GM19099 (cell line): ENCODE results near the gene CCDC6.

Experiments used
- POLR2A ChIP-seq: IDR thresholded peaks from 3 replicates; pipeline ENCODE4 v1.6.1; 2011; ENCODE audit warnings: low read depth; ENCODE audit not compliant: insufficient read length; ENCODE audit errors: extremely low read depth

Gene CCDC6

DNA sequence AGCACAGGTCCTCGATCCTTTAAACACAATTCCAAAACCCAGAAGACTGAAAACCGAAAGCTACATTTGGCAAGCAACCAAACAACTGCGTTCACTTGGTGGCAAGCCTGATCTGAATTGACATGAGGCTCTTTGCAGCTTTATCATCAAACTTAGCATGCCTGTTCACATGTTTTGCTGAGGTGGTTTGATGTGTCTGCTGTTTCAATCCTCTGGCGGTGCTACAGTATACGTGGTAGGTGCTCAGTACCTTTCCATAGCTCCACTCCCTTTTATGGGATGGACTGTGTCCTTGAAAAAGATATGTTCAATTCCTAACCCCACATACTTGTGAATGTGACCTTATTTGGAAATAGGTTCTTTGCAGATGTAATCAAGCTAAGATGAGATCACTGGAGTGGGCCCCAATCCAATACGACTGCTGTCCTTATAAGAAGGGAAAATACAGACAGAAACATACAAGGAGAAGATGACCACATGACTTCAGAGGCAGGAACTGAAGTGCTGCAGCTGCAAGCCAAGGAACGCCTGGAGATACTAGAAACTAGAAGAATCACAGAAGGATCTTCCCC, 33.4 kb downstream of the CCDC6 start:
- no peak for TF ChIP-seq POLR2A

DNA sequence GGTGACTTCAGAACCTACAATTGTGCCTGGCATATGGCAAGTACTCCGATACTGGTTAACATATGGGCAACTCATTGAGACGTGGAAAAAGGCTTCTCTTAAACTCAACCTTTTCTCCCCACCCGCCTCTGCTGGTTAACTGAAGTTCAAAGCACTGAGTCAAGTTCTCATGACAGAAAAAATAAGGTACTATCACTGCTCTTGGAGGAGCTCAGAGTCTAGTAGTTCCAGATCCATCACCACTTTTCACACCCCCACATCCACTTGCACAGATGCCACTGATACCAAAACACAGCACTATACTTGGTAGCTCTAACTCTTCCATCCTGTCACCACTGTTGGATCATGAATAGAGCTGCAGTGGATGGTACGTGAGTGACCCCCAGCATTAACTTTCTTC, 36.2 kb downstream of the CCDC6 start:
- no peak for TF ChIP-seq POLR2A

DNA sequence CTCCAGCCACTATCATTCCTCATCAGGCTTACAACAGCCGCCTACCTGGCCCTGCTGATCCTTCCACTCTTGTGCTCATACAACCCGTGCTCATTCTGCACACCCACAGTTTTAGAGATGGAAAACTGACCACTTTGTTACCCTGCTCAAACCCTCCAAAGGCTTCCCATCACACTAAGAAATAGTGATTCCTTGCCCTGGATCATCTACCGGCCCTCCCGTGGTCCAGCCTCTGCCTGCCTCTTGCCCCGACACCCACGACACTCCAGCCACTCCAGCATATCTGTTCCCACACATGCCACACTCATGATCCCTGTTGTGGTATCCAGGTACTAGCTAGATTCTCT, 36.8 kb downstream of the CCDC6 start:
- no peak for TF ChIP-seq POLR2A

DNA sequence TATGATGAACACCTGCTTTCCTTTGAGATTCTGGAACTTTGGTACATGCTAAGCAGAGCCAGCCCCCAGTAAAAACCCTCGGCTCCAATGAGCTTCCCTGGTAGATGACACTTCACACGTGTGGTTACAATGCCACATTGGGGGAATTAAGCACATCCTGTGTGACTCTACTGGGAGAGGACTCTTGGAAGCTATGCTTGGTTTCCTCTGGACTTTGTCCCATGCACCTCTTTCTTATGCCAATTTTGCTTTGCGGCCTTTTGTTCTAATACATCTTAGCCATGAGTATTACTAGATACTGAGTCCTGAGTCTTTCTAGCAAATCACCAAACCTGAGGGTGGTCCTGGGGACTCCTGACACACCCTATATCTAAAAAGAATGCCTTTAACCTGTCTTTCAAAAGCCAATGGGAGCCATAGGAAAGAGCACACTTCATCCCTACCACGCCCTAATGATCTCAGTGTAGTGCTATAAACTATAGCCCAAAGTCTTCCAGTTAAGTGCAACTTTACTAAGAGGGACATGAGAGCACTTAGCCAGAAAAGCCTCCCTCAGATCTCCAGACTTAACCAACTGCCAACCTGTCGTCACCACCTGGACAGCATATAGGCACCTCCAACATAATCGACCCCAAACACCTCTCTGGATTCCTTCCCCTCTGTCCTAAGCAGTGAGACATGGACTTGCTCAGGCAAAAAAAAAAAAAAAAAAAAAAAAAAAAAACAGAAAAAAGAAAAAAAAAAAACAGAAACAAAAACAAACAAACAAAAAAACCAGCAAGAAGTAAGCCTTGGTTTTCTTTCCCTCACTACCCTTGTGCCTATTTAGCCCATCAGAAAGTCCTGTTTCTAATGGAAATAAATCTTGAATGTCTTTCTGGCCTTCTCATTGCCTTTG, 37.4 kb downstream of the CCDC6 start:
- no peak for TF ChIP-seq POLR2A

DNA sequence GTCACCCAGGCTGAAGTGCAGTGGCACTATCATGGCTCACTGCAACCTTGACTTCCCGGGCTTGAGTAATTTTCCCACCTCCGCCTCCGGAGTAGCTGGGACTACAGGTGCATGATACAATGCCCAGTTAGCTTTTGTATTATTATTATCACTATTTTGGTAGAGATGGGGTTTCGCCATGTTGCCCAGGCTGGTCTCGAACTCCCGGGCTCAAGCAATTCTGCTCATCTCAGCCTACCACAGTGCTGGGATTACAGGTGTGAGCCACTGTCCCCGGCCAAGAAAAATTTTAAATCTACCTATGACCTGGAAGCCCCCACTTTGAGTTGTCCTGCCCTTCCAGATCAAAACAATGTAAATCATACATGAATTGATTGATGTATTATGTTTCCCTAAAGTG, 38.8 kb downstream of the CCDC6 start:
- no peak for TF ChIP-seq POLR2A

DNA sequence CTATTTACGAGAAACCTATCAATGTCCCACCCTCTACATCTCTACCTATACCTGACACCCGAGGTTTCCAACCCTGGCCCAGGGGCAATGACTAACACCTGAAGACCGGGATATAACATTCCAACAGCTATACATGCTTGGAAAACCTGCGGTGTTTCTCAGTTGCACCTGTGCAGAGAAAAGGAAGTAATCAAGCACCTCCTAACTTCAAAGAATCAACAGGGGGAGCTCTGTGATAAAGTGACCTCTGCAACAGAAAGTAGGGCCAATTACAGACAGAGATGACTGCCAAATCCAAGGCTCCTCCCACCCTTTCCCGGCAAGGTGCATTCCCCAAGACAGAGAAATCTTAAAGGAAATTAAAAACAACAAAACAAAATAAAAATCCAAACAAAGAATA, 41.3 kb downstream of the CCDC6 start:
- TF ChIP-seq POLR2A = no peak

DNA sequence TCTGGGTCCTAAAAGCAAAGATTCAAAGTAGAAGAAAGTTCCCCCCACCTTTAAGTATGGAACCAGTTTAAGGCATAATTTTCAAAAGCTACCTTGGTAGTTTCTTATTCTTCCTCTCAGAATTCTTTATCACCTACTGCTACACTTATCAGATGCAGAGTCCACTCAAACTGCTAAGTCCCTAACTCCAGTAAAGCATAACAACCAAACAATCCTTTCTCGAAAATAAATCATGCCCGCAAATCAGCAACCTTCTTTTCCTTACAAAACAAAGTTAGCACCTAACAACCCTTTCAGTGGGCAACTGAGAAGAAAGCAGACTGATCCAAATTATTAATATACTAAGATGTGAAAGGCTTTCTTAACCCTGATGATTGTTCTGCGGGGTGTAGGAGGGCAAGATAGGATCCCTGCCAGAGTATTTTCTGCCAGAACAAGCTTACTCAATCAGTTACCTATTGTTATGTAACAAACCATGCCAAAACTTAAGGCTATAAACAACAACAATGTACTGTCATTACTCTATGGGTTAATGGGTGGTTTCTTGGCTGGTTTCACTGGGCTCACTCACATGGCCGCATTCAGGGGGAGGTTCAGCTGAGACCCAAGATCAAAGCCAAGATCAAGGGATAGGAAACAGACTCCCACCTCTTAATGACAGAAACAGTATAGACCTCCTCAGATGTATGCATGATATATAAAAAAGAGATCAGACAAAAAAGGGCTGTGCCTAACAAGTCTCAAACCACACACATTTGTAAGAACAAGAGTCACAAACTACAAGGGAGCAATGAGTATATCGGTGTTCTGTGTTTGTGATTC, 42.0 kb downstream of the CCDC6 start:
- no peak for TF ChIP-seq POLR2A

DNA sequence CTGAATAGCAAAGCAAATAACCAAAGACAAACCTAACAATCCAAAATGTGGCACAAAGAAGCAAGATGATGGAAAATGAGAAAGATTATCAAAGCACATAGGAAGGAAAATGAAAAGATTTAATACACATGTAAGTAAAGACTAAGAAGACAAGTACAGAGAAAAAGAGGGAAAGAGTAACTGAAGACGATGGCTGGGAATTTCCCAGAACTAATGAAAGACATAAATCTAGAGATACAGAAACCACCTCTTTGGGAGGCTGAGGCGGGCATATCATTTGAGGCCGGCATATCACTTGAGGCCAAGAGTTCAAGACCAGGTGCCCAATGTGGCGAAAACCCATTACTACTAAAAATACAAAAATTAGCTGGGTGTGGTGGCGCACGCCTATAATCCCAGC, 46.8 kb downstream of the CCDC6 start:
- no peak for TF ChIP-seq POLR2A

DNA sequence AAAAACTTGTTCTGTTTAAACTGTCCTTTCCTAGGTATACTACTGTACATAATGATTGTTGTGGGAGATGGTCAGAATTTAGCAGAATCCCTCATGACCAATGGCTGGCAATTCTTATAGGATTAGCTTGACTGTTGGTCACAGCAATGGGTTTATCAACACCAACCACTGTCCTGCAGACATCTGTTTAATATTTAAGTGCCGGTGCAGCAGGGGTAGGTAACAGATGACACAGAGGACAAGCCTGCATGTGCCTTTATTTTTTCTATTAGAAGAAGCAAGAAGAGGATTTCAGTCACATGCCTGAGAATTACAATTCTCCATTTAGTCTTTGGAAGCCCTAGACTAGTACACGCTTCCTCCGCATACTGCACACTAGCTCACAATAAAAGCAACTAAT, 48.4 kb downstream of the CCDC6 start:
- TF ChIP-seq POLR2A = no peak

DNA sequence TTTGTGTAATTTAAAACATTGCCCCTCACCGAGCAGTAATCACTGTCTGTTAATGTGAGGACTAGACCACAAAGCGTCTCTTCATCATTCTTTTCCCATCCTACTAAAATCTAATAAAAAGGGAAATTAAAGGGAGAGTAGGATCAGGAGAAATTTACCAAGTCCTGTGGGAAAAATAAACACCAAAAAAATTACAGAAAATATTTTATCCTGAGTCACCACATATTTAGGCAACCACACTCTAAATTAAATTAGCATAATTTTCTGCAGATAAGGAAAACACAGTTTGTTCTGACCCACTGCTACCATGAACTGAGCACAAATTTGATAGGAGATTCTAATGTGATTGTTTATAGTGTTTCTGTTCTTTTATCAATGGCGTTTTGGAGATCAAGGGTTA, 49.3 kb downstream of the CCDC6 start:
- TF ChIP-seq POLR2A = no peak

DNA sequence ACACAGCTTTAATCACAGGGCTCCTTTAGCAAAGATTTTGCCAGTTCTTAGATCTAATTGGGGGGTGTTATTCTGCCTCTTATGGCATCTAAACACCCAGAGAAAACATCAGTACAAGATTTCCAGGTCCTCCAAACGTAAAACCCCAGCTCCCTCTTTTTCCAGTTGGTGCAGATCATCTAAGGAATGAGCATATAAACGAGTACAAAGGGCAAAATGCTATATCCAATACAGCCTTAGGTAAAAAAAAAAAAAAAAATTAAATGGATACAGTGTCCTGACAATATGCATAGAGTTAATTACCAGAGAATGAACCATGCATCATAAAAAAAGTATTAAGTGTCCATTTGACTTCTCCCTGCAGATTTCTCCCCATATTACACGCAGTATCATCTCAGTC, 50.3 kb downstream of the CCDC6 start:
- TF ChIP-seq POLR2A = no peak

DNA sequence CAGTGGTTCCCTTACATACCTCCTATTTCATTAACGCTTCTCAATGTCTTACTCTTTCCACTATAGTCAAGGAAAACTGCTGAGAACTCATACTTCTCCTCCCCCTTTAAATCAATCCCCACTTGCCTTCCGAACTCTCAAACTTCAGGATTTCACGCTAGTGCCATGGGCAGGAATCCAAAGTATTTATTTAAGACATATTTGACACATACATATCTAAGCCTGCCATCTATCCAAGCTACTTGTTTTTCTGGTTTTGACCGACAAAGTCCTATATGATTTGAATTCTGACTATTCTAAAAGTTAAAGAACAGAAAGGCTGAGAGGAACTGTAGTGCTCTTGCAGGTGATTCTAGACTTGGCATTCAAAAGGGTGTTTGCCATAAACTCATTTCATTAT, 51.8 kb downstream of the CCDC6 start:
- no peak for TF ChIP-seq POLR2A

DNA sequence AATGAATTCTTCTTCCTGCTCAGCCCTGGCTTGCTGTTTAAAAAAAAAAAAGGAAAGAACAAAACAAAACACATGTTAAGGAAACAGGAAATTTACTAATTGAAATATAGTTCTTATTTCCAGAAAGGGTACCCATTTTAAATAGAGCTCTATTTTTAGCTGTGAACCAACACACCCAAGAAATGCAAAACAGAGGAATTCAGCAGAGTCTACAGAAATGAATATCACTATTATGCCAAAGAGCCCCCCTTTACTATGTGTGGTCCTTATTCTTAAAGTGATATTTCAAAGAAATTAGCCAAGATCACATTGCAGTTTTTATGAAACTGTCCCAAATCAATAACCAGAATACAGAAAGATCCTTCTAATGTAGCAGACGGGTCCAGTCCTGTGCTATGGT, 53.7 kb downstream of the CCDC6 start:
- TF ChIP-seq POLR2A = no peak

DNA sequence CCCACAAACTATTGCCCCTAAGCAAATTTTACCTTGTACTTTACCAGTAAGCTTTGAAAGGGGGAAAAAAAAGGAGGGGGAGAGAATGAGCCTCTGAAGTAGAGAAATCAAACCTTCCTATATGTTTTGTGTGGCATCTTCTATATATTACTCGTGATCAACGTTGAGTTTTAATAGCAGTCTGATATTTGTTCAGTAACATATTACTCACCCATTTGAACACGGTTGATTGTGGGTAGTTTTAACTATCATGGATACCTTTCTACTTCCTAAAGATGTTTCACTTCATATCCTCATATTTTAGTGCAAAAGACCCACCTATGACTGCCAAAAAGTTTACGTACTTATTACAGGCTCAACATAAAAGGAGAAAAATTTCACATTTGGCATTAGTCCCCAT, 54.5 kb downstream of the CCDC6 start:
- no peak for TF ChIP-seq POLR2A

DNA sequence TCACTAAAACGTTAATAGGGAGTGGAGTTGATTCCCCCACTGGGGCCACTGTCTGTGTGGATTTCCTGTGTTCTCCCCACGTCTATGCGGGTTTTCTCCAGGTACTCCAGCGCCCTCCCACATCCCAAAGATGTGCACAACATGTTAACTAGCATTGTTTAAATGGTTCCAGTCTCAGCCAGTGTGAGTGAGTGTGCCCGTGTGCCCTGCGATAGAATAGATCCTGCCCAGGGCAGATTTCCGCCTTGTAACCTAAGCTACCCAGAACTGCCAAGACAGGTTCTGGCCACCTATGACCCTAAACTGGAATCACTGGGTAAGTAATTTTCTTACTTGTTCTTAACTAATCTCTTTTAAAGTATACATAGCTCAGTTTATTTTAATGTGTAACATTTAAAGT, 58.5 kb downstream of the CCDC6 start:
- TF ChIP-seq POLR2A = no peak

DNA sequence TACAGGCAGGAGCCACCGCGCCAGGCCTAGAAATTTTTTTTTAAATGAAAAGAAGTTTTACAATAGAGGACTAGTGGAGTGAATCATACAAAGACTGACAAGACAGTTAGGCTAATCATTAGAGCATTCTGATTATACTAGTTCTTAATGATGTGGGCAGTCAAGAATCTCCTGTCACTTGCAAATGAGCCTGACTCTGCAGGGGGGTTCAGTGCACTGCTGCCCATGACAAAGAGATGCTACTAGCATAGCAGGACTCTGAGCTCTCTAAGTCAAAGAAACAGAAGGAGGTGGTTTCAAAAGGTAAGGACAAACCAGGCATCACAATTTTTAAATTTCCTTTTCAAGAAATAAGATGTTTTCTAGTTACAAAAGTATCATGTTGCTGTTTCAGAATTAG, 59.0 kb downstream of the CCDC6 start:
- no peak for TF ChIP-seq POLR2A
